Mucosa of stomach (tissue), 1 donor: ENCODE data around the gene PRKG1.
"Not testable (repeated sequence)": the region's sequence is repeated elsewhere in the genome, so short reads cannot be mapped to it uniquely, and the experiment has no call there.

ENCODE experiments used
- H3K27me3 ChIP-seq: one replicate; pipeline ENCODE4 v1.7.0; 2013; ENCODE audit warnings: mild to moderate bottlenecking, low read length; ENCODE audit not compliant: control insufficient read depth, insufficient read depth
- H3K36me3 ChIP-seq: one replicate; pipeline ENCODE4 v1.7.0; 2013; ENCODE audit warnings: low read length; ENCODE audit not compliant: control insufficient read depth, insufficient read depth
- H3K4me1 ChIP-seq: one replicate; pipeline ENCODE4 v1.7.0; 2013; ENCODE audit warnings: mild to moderate bottlenecking, low read length; ENCODE audit not compliant: control insufficient read depth, insufficient read depth
- H3K4me3 ChIP-seq: one replicate; pipeline ENCODE4 v1.7.0; 2013; ENCODE audit warnings: low read length
- H3K9ac ChIP-seq: one replicate; pipeline ENCODE4 v1.7.0; 2013; ENCODE audit warnings: mild to moderate bottlenecking, low read length, moderate library complexity
- H3K9me3 ChIP-seq: one replicate; pipeline ENCODE4 v1.7.0; 2013; ENCODE audit warnings: mild to moderate bottlenecking, low read length, moderate library complexity; ENCODE audit not compliant: control insufficient read depth
- donor health status: Pancreatic carcinoma.

The PRKG1 gene

DNA sequence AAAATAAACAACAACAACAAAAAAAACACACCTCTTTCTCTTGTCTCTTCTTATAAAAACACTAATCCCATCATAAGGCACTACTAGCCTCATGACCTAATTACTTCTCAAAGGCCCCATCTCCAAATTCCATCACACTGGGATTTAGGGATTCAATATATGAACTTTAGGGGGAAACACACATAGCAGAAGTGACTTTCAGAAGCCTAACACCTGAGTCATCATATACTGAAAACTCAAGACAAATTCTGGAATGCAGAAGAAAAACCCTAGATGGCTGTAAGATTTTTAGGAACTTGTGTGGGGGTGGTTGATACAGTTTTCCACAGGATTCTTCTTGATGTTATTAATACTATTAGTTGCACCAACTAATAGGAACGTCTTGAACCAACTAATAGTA is 658.8 kb downstream of the PRKG1 start:
- Histone ChIP-seq H3K27me3 (no peaks in the 10 kb centered on the region), H3K4me1 (peaks cover 9% of the 10 kb centered on the region), H3K9me3 (no peaks in the 10 kb centered on the region), H3K36me3 (no peaks in the 10 kb centered on the region), H3K9ac (no peak overlapping the region), H3K4me3 (no peak overlapping the region)

DNA sequence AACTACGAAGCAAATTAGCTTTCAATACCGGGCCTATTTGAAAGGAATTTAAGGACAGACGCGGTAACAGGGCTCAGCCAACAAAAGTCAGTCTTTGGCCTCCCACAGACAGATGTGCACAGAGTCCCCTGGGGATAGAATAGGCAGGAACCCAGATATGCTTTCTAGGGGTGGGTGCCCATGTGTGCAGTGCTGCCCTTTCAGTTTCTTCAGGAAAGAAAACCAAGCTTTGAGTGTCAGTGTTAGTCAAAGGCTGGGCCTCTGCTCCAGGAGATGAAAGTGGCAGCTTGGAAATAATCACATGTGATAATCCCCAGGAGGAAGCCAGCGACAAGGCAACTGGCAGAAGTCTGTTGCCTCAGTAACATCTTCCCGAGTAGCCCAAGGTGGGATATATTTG is 668.9 kb downstream of the PRKG1 start:
- Histone ChIP-seq H3K27me3 (no peaks in the 10 kb centered on the region), H3K36me3 (no peaks in the 10 kb centered on the region), H3K4me3 (no peak overlapping the region), H3K9me3 (no peaks in the 10 kb centered on the region), H3K9ac (no peak overlapping the region), H3K4me1 (no peaks in the 10 kb centered on the region)

DNA sequence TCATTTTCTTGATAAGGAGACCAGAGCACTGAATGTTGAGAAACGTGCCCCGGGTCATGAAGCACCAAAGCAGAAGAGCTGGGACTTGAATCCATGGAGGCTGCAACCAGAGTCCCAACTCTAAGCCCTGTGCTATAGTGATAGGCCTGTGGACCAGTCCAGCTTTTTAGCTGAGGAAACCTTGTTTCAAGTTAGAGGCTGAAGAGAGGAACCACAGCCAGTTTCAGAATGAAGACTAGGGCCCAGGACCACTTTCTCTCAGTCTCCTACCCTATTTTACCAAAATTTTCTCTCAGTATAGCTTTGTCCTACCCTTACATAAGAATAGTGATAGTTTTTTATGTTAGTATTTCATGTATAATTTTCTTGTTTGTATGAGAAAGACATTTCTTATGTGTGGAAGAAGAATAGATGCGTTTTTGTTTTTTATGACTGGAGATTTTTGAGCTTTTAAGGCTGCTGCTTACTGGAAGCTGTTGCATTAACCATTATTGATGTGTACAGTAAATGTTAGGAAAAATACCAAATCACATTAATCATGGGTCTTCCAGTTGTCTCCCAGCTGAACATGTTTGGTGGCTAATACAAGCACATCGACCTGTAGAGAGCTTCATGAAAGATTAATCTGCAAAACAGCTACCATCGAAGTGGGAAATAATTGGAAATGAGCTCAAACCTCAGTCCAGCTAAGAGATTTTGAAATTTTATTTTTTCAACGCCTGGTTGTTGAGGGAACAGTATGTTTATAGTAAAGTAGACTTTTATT is 670.1 kb downstream of the PRKG1 start:
- H3K4me3 ChIP-seq: no peak overlapping the region
- no peaks in the 10 kb centered on the region for H3K9me3 ChIP-seq
- no peak overlapping the region for H3K9ac ChIP-seq
- no peaks in the 10 kb centered on the region for H3K4me1 ChIP-seq
- no peaks in the 10 kb centered on the region for H3K27me3 ChIP-seq
- H3K36me3 ChIP-seq: no peaks in the 10 kb centered on the region

DNA sequence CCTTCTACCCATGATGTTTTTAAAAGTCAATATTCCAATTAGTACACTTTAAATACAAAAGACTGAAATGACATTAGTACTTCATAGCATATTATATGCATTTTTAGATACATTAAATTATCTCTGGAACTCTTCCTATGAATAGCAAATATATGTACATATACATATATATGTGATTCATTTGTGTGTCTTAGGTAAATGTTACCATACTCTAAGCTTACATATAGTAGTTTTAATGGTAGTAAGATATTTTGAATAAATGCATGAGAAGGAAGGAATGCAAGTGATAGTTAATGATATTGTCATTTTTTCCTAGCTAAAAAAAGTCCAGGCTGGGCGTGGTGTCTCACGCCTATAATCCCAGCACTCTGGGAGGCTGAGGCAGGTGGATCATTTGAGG is 671.1 kb downstream of the PRKG1 start:
- Histone ChIP-seq H3K36me3 (no peaks in the 10 kb centered on the region), H3K9me3 (no peaks in the 10 kb centered on the region), H3K4me3 (no peak overlapping the region), H3K27me3 (no peaks in the 10 kb centered on the region), H3K4me1 (no peaks in the 10 kb centered on the region), H3K9ac (no peak overlapping the region)

DNA sequence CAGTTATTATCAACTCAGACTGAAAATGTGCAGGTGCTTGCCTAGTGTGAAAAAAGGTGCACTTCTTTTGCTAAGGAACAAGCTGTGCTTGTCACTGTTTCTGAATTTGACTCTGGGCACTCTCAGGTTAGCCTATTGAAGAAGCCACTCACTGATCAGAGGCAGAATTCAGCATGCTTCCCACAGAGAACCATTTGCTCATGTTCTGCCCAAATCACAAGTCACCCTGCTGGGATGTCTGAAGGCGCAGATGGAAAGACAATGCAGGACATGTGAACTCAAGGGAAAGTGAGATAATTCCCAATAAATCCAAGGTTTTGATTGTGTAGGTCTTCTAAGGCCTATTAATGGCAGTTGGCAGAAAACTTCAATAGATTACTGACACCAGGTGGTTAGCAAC is 672.9 kb downstream of the PRKG1 start:
- H3K27me3 ChIP-seq: no peaks in the 10 kb centered on the region
- H3K4me3 ChIP-seq: no peak overlapping the region
- no peaks in the 10 kb centered on the region for H3K36me3 ChIP-seq
- H3K9me3 ChIP-seq: no peaks in the 10 kb centered on the region
- no peak overlapping the region for H3K9ac ChIP-seq
- no peaks in the 10 kb centered on the region for H3K4me1 ChIP-seq

DNA sequence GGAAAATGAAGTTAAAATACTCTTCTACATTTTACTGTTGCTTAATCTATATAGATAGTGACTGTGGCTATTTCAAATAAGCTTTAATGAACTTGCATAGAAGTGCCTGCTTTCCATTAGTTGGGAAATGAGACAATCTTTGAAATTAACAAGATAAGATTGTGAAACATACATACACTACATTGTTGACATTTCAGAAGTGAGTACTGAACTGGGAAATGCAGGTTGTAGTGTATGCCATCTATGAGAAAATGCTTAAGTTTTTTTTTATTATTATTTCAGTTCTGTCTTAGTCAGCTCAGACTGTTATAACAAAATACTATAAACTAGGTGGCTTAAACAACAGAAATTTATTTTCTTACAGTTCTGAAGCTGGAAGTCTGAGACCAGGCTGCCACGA is 674.7 kb downstream of the PRKG1 start:
- Histone ChIP-seq H3K4me3 (no peak overlapping the region), H3K9me3 (no peaks in the 10 kb centered on the region), H3K4me1 (no peaks in the 10 kb centered on the region), H3K36me3 (no peaks in the 10 kb centered on the region), H3K9ac (no peak overlapping the region), H3K27me3 (no peaks in the 10 kb centered on the region)

DNA sequence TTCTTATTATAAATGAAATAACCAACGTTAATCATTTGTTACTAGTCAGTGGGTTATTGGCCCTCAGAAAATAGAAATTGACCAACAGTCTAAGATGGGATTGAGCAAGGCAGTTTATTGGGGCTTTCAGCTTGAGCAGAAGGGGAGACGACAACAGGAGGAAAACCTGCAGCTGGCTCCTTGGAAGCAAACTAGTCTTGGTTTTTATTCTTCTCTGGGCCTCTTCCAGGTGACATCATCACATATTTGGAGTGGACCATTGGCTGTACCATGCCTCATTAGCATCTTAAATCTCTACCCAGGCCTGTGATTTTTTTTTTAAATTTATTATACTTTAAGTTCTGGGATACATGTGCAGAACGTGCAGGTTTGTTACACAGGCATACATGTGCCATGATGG is 684.1 kb downstream of the PRKG1 start:
- no peaks in the 10 kb centered on the region for H3K36me3 ChIP-seq
- H3K4me1 ChIP-seq: peaks cover 7% of the 10 kb centered on the region
- no peak overlapping the region for H3K4me3 ChIP-seq
- H3K9me3 ChIP-seq: no peaks in the 10 kb centered on the region
- H3K27me3 ChIP-seq: no peaks in the 10 kb centered on the region
- H3K9ac ChIP-seq: no peak overlapping the region

DNA sequence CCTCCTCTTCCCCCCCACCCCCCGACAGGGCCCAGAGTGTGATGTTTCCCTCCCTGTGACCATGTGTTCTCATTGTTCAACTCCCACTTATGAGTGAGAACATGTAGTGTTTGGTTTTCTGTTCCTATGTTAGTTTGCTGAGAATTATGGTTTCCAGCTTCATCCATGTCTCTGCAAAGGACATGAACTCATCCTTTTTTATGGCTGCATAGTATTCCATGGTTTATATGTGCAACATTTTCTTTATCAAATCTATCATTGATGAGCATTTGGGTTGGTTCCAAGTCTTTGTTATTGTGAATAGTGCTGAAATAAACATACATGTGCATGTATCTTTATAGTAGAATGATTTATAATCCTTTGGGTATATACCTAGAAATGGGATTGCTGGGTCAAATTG is 684.6 kb downstream of the PRKG1 start:
- H3K9ac ChIP-seq, H3K9me3 ChIP-seq, H3K27me3 ChIP-seq, H3K36me3 ChIP-seq, H3K4me1 ChIP-seq, H3K4me3 ChIP-seq: not testable (repeated sequence)

DNA sequence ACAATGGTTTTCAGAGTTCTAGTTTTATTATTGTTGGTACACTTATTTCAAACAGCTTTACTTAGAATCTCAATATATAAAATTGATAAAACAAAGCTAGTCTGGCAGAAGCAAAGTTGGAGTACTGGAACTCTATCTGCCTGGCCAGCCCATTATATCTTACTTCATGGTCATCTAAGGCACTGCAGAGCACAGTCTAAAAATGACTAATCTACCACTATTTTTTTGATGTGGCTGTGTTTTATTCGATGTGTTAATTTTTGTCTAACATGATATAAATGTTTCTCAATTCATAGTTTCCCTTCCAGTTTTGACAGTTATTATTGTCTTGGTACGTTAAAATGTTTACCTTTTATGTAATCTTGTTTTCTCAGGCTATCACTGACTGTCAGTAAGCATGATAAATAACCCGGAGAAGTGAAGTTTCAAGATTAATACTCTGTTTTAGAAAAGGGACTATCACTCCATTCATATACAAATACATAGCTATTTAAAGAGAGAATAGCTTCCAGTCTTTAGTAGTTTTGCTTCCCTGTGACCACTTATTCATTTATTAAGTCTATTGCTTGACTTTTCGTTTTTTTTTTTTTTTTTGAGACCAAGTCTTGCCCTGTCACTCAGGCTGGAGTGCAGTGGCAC is 685.7 kb downstream of the PRKG1 start:
- Histone ChIP-seq H3K36me3 (no peaks in the 10 kb centered on the region), H3K4me3 (no peak overlapping the region), H3K9ac (no peak overlapping the region), H3K9me3 (no peaks in the 10 kb centered on the region), H3K4me1 (peaks cover 7% of the 10 kb centered on the region), H3K27me3 (peaks cover 4% of the 10 kb centered on the region)

DNA sequence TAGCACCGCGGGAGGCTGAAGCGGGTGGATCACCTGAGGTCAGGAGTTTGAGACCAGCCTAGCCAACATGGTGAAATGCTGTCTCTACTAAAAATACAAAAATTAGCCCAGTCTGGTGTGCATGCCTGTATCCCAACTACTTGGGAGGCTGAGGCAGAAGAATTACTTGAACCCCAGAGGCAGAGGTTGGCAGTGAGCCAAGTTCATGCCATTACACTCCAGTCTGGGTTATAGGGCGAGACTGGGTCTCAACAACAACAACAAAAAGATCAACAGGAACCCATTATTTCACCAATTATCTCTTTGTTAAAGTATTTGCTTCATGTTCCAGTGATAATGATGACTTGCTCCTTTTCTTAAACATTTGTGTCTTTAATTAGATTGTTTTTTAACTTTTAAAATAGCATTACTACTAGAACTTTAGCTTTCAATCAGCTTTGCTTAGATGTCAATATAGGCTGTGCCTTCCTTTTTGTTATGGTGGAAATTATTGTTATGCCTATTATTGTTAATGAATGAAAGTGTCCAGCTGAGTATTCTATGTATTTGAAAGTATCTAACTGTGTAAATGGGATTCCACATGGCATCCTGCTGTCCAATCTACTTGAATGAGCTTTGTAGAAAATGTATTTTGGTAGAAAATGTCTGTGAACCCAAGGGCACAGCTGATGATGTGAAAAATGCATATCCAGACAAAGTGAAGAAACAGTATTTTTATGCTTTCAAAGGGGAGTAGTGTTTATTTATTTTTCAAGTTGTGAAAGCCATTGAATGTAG is 686.8 kb downstream of the PRKG1 start:
- peaks cover 4% of the 10 kb centered on the region for H3K27me3 ChIP-seq
- H3K36me3 ChIP-seq: no peaks in the 10 kb centered on the region
- no peaks in the 10 kb centered on the region for H3K9me3 ChIP-seq
- no peak overlapping the region for H3K9ac ChIP-seq
- peaks cover 7% of the 10 kb centered on the region for H3K4me1 ChIP-seq
- no peak overlapping the region for H3K4me3 ChIP-seq

DNA sequence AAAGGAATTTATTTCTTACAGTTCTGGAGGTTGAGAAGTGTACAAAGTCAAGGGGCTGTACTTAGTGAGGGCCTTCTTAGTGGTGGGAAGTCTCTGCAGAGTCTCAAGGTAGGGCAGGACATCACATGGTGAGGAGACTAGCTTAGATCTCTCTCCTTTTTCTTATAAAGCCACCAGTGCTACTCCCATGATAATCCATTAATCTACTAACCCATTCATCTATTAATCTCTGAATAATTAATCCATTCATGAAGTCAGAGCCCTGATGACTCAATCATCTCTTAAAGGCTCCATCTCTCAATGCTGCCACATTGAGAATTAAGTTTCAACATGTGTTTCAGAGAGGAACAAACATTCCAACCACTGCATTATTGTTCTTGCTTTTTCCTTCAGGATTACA is 689.5 kb downstream of the PRKG1 start:
- Histone ChIP-seq H3K4me3 (no peak overlapping the region), H3K4me1 (peaks cover 7% of the 10 kb centered on the region), H3K9me3 (no peaks in the 10 kb centered on the region), H3K9ac (no peak overlapping the region), H3K27me3 (peaks cover 4% of the 10 kb centered on the region), H3K36me3 (no peaks in the 10 kb centered on the region)

DNA sequence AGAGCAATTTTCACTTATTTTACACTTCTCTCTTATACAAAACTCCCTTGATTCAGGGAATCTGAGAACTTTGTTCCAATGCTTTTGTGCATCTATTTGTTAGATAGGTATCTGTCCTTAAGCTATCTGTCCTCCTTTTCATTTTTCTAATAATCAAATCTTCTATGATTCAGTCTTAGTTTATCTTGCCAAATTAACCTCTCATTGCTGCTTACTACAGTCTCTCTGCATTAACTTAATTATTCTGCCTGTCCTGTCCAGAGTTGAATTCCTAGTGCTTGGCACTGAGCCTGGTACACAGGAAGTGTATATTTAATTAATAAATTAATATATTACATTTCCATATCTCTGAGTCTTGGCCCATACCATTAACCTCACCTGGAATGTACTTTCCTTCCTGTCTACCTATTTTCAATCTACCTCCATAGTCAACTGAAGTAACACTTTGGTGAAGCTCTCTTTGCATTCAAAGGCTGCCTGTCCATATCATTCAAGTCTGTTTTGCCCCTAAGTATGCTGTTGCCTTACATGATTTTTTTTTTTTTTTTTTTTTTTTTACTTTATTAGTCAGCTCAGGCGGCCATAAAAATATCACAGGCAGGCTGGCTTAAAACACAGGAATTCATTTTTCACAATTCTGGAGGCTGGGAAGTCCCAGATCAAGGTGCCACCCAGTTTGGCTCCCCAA is 691.1 kb downstream of the PRKG1 start:
- no peaks in the 10 kb centered on the region for H3K4me1 ChIP-seq
- H3K9me3 ChIP-seq: no peaks in the 10 kb centered on the region
- no peaks in the 10 kb centered on the region for H3K36me3 ChIP-seq
- no peak overlapping the region for H3K4me3 ChIP-seq
- H3K27me3 ChIP-seq: peaks cover 4% of the 10 kb centered on the region
- no peak overlapping the region for H3K9ac ChIP-seq
